GM12878 (cell line): Measurements from ENCODE around the gene OGFOD3. TPM values are rescaled to one million over a fixed set of nuclear protein-coding genes. Genes with fewer than 3 reads are reported as not detected.
A peak's percentile ranks its signal among the peaks of the same experiment; 100 is the strongest.

Experiments
- ATAC-seq: fragments of 200-7000 bp; cut with Tn5 transposase; 3 replicates; pipeline ENCODE4 v1.9.1; 2020; ENCODE audit warnings: mild to moderate bottlenecking, moderate library complexity
- BruUV-seq: library from RNA; stranded (reverse); fragments of 400-500 nt; replicated peaks from 2 replicates; lab custom pipeline; 2021; lab: Mats Ljungman, UMichigan
- CTCF ChIA-PET: fragments of 300-600 bp; sonication (Branson Sonifier 250); formaldehyde crosslinking; extraction: SDS; loops from one replicate; lab custom pipeline; 2021; ENCODE audit warnings: inconsistent platforms; lab: Yijun Ruan, JAX
- POLR2A ChIA-PET: fragments of 350-600 bp; formaldehyde crosslinking; extraction: SDS; loops from one replicate; lab custom pipeline; 2021; ENCODE audit warnings: inconsistent platforms; lab: Charles Lee
- RAD21 ChIA-PET: fragments of 300-600 bp; sonication (Branson Sonifier 250); formaldehyde crosslinking; loops from one replicate; lab custom pipeline; 2023; ENCODE audit warnings: antibody characterized with exemption; ENCODE audit not compliant: unreplicated experiment; lab: Charles Lee
- SMC1A ChIA-PET: fragments of 300-600 bp; sonication (Branson Sonifier 250); formaldehyde crosslinking; loops from one replicate; lab custom pipeline; 2023; ENCODE audit not compliant: unreplicated experiment, uncharacterized antibody; lab: Charles Lee
- DNase-seq: peaks from one replicate; pipeline ENCODE4 v3.0.0-alpha.2; 2011; ENCODE audit warnings: low read depth, low spot score
- FAIRE-seq: peaks from 3 replicates; lab custom pipeline; 2011; peaks lifted over from hg19 to GRCh38; lab: Jason Lieb, UNC
- H2AFZ ChIP-seq: 2 replicates; pipeline ENCODE4 v1.6.0; 2011; ENCODE audit warnings: low read depth, low read length, control low read depth; ENCODE audit not compliant: control insufficient read depth
- H3K27ac ChIP-seq: 2 replicates; pipeline ENCODE4 v1.5.1; 2011; ENCODE audit warnings: control low read depth; ENCODE audit not compliant: control insufficient read depth, insufficient read depth
- H3K27me3 ChIP-seq, 2 experiments: replicated peaks in 1 of 2; 2 replicates each; pipeline versions ENCODE4 v1.6.0 to v1.6.1; 2011; ENCODE audit warnings: low read length in 1 of 2; ENCODE audit not compliant: control insufficient read depth in 2 of 2, insufficient read depth in 2 of 2
- H3K36me3 ChIP-seq, 2 experiments: 2 replicates each; pipeline ENCODE4 v1.5.1; 2011; ENCODE audit warnings: low read length in 1 of 2; ENCODE audit not compliant: control insufficient read depth in 2 of 2, insufficient read depth in 2 of 2
- H3K4me1 ChIP-seq: 2 replicates; pipeline ENCODE4 v1.6.1; 2011; ENCODE audit warnings: mild to moderate bottlenecking, low read length, moderate library complexity, mixed read lengths; ENCODE audit not compliant: control insufficient read depth, insufficient read depth
- H3K4me2 ChIP-seq: 2 replicates; pipeline ENCODE4 v1.6.0; 2011; ENCODE audit warnings: control low read depth; ENCODE audit not compliant: control insufficient read depth, insufficient read depth
- H3K4me3 ChIP-seq: fragments of 200-600 bp; sonication (generic); 2 replicates; pipeline ENCODE4 v1.5.1; 2016
- H3K79me2 ChIP-seq: 2 replicates; pipeline ENCODE4 v1.6.0; 2011; ENCODE audit warnings: low read length; ENCODE audit not compliant: control insufficient read depth, insufficient read depth
- H3K9ac ChIP-seq: 2 replicates; pipeline ENCODE4 v1.8.0; 2011; ENCODE audit warnings: low read length, control low read depth, mixed read lengths; ENCODE audit not compliant: control insufficient read depth, insufficient read depth
- H3K9me3 ChIP-seq: replicated peaks from 3 replicates; pipeline ENCODE4 v1.5.1; 2011; ENCODE audit warnings: mild to moderate bottlenecking, low read length; ENCODE audit not compliant: control insufficient read depth, insufficient read depth
- H4K20me1 ChIP-seq: 2 replicates; pipeline ENCODE4 v1.6.0; 2011; ENCODE audit not compliant: control insufficient read depth, insufficient read depth
- ATF7 ChIP-seq: fragments of 450-650 bp; IDR thresholded peaks from 2 replicates; pipeline ENCODE4 v1.6.1; 2016; ENCODE audit warnings: low read depth, mild to moderate bottlenecking
- BACH1 ChIP-seq: fragments of 450-650 bp; IDR thresholded peaks from 2 replicates; pipeline ENCODE4 v1.6.1; 2017; ENCODE audit warnings: mild to moderate bottlenecking, borderline replicate concordance
- BHLHE40 ChIP-seq, 2 experiments: fragments of 450-650 bp in 1 of 2; IDR thresholded peaks; 2 replicates each; pipeline ENCODE4 v1.6.1; 2011 to 2017; ENCODE audit warnings: low read depth in 2 of 2, borderline replicate concordance in 1 of 2, improper control_type of control experiment in 1 of 2, low read length in 1 of 2, mild to moderate bottlenecking in 1 of 2
- CHD2 ChIP-seq: IDR thresholded peaks from 2 replicates; pipeline ENCODE4 v1.6.1; 2011; ENCODE audit warnings: low read depth, low read length, improper control_type of control experiment, borderline replicate concordance
- CREB1 ChIP-seq: IDR thresholded peaks from 2 replicates; pipeline ENCODE4 v1.6.1; 2012; ENCODE audit warnings: low read depth, mild to moderate bottlenecking, inconsistent platforms
- ELK1 ChIP-seq: IDR thresholded peaks from 2 replicates; pipeline ENCODE4 v1.6.1; 2012; ENCODE audit warnings: low read depth, low read length, improper control_type of control experiment
- EP300 ChIP-seq, 2 experiments: fragments of 150-350 bp in 1 of 2; IDR thresholded peaks; 2 replicates each; pipeline ENCODE4 v1.6.1; 2011 to 2012; ENCODE audit warnings: low read depth in 2 of 2, low read length in 2 of 2, borderline replicate concordance in 1 of 2, improper control_type of control experiment in 1 of 2, inconsistent platforms in 1 of 2; ENCODE audit not compliant: control insufficient read depth in 1 of 2
- IKZF2 ChIP-seq, 2 experiments: fragments of 450-650 bp; IDR thresholded peaks; 2 replicates each; pipeline ENCODE4 v1.6.1; 2017; ENCODE audit warnings: mild to moderate bottlenecking in 2 of 2, moderate library complexity in 2 of 2
- KDM1A ChIP-seq: fragments of 200-600 bp; sonication (generic); IDR thresholded peaks from 2 replicates; pipeline ENCODE4 v1.6.1; 2016; ENCODE audit warnings: borderline replicate concordance
- MTA2 ChIP-seq: fragments of 450-650 bp; IDR thresholded peaks from 2 replicates; pipeline ENCODE4 v1.6.1; 2016; ENCODE audit warnings: low read depth, mild to moderate bottlenecking, moderate library complexity
- NR2F1 ChIP-seq: fragments of 450-650 bp; conservative IDR thresholded peaks from 2 replicates; pipeline ENCODE4 v1.6.1; 2017; ENCODE audit warnings: mild to moderate bottlenecking
- RELA ChIP-seq: fragments of 450-650 bp; IDR thresholded peaks from 2 replicates; pipeline ENCODE4 v1.8.0; 2014; ENCODE audit warnings: borderline replicate concordance; ENCODE audit not compliant: partially characterized antibody
- RUNX3 ChIP-seq: IDR thresholded peaks from 2 replicates; pipeline ENCODE4 v1.6.1; 2012; ENCODE audit warnings: low read length, inconsistent platforms
- SIN3A ChIP-seq: IDR thresholded peaks from 2 replicates; pipeline ENCODE4 v1.6.1; 2012; ENCODE audit warnings: low read depth, low read length, improper control_type of control experiment
- SP1 ChIP-seq: IDR thresholded peaks from one replicate; pipeline ENCODE4 v1.6.1; 2011; ENCODE audit warnings: low read depth, low read length
- TCF12 ChIP-seq: IDR thresholded peaks from 2 replicates; pipeline ENCODE4 v1.6.1; 2011; ENCODE audit warnings: low read depth, mild to moderate bottlenecking, low read length
- WGBS: methylation state at CpG from one replicate; pipeline ENCODE4 v1.1.6; 2016; ENCODE audit warnings: low lambda C conversion rate; ENCODE audit not compliant: insufficient replicate concordance, insufficient coverage; ENCODE audit errors: missing lambda C conversion rate; 5-methylcytosine and 5-hydroxymethylcytosine counted together
- in situ Hi-C: fragments of 300-500 bp; cut with MboI; formaldehyde crosslinking; loops from 9 replicates; pipeline ENCODE4 v1.14.3; 2018; ENCODE audit warnings: mixed read lengths
- intact Hi-C: fragments of 100-400 bp; cut with micrococcal nuclease; formaldehyde crosslinking; loops from one replicate; pipeline ENCODE4 v1.14.2; 2022; ENCODE audit not compliant: unreplicated experiment
- polyA plus RNA-seq, 11 experiments: library from polyadenylated mRNA; depleted of rRNA in 4 of 11; unstranded in 6 of 11; stranded (reverse) in 5 of 11; fragments of >200 nt; fragmentation: Nextera tagmentation in 4 of 11; fragmentation: Illumina TruSeq in 1 of 11; extraction: Ambion mirVana in 4 of 11; extraction: Trizol in 1 of 11; gene quantifications; 1 replicate in 1 of 11; 2 replicates in 10 of 11; pipeline versions ENCODE4 v1.2.1 to v1.2.3, GENCODE V29; 2011 to 2016; ENCODE audit warnings: inconsistent platforms in 2 of 11, missing spikeins in 2 of 11, low read depth in 1 of 11
- total RNA-seq, 4 experiments: library from RNA; depleted of rRNA in 3 of 4; stranded (reverse); fragments of >200 nt in 3 of 4; fragmentation: Illumina TruSeq in 1 of 4; extraction: Trizol in 1 of 4; gene quantifications; 2 replicates each; pipeline versions ENCODE4 v1.2.1 to v1.2.3, GENCODE V29; 2013 to 2021
- TF ChIP-seq, protein P1 (sequence below): fragments of 450-650 bp; IDR thresholded peaks from 2 replicates; pipeline ENCODE4 v1.6.1; 2018; ENCODE audit warnings: borderline replicate concordance, mild to moderate bottlenecking; ENCODE audit not compliant: partially characterized antibody

Gene OGFOD3
- total and polyA plus RNA-seq, 10 of the 15 experiments (the other 5 are each of a cell fraction or from before 2014, with no cell fraction given) = 0.48 to 28.4 (median 18.3) TPM

GRCh38 chr17:82351254-82351712 lies 67.1 kb downstream of the OGFOD3 start:
- POLR2A ChIA-PET = interaction anchor here (0.6 to 1.8 kb wide), 5 partner anchors 53 to 108 kb away, joined by 3 to 5 read pairs (median 3); no protein-coding TSS in a partner anchor

More at GRCh38 chr17:82351254-82351712, 67.1 kb downstream of the OGFOD3 start:
- in situ Hi-C loops = loop anchor here (5.0 kb wide), 2 partner anchors 56 to 201 kb away; no protein-coding TSS in a partner anchor
- ChIA-PET RAD21 (interaction anchor here (0.6 to 3.3 kb wide), 11 partner anchors 19 to 208 kb away, joined by 3 to 16 read pairs (median 4); partner anchors contain the start of gene OGFOD3), CTCF (interaction anchor here (0.6 to 3.7 kb wide), 17 partner anchors 11 to 322 kb away, joined by 3 to 35 read pairs (median 7); partner anchors contain the start of genes HEXD and OGFOD3), SMC1A (interaction anchor here (0.9 to 2.5 kb wide), 10 partner anchors 47 to 628 kb away, joined by 3 to 14 read pairs (median 4); partner anchors contain the start of gene HEXD)
- intact Hi-C loops = loop anchor here (1.0 to 5.0 kb wide), 3 partner anchors 63 to 204 kb away; no protein-coding TSS in a partner anchor
- Histone ChIP-seq H3K9me3 (no peaks in the 10 kb centered on the region), H3K4me3 (no peak overlapping the region), H3K4me2 (no peak overlapping the region), H3K79me2 (no peaks in the 10 kb centered on the region), H3K4me1 (peaks cover 15% of the 10 kb centered on the region), H3K36me3 (no peaks in the 10 kb centered on the region), H3K27me3 (no peaks in the 10 kb centered on the region), H4K20me1 (no peaks in the 10 kb centered on the region), H2AFZ (no peak overlapping the region), H3K27ac (no peak overlapping the region), H3K9ac (no peak overlapping the region)
- ATAC-seq (peak; percentile 60), FAIRE-seq (no peak), DNase-seq (no peak)
- WGBS = 7% methylated on average over 21 of the region's 21 CpGs
- BruUV-seq = no TSS peak
- peak; percentile 53 to 74; a peak in 2 of 4 replicates for TF ChIP-seq EP300 (IDR thresholded peaks at IDR 0.05; ENCODE audit: borderline replicate concordance in 1 of 2, control insufficient read depth in 1 of 2, low read depth in 2 of 2, low read length in 2 of 2)
- peak; percentile 23; the same call in 1 of the 2 replicates for TF ChIP-seq RUNX3
- peak; percentile 25; the same call in 1 of the 2 replicates for TF ChIP-seq CREB1
- TF ChIP-seq, protein P1, sequence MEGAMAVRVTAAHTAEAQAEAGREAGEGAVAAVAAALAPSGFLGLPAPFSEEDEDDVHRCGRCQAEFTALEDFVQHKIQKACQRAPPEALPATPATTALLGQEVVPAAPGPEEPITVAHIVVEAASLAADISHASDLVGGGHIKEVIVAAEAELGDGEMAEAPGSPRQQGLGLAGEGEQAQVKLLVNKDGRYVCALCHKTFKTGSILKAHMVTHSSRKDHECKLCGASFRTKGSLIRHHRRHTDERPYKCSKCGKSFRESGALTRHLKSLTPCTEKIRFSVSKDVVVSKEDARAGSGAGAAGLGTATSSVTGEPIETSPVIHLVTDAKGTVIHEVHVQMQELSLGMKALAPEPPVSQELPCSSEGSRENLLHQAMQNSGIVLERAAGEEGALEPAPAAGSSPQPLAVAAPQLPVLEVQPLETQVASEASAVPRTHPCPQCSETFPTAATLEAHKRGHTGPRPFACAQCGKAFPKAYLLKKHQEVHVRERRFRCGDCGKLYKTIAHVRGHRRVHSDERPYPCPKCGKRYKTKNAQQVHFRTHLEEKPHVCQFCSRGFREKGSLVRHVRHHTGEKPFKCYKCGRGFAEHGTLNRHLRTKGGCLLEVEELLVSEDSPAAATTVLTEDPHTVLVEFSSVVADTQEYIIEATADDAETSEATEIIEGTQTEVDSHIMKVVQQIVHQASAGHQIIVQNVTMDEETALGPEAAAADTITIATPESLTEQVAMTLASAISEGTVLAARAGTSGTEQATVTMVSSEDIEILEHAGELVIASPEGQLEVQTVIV = no peak
- peak; percentile 69; the same call in 1 of the 2 replicates for TF ChIP-seq MTA2
- peak; percentile 56; the same call in 1 of the 2 replicates for TF ChIP-seq TCF12
- TF ChIP-seq CHD2 = peak; percentile 49; the same call in 1 of the 2 replicates
- peak in 1 of 2 experiments; percentile 26; a peak in 1 of 4 replicates for TF ChIP-seq IKZF2 (IDR thresholded peaks at IDR 0.05)
- no peak for TF ChIP-seq SIN3A
- no peak for TF ChIP-seq RELA
- TF ChIP-seq ELK1 = no peak
- TF ChIP-seq BHLHE40 (IDR thresholded peaks at IDR 0.05; ENCODE audit: borderline replicate concordance in 1 of 2, low read depth in 2 of 2, low read length in 1 of 2) = peak in 1 of 2 experiments; percentile 65; a peak in 2 of 4 replicates
- TF ChIP-seq ATF7 = 0 out of 2 replicates have a peak, but pooled peaks have one; percentile 35
- TF ChIP-seq SP1 = peak; percentile 16
- TF ChIP-seq NR2F1 = peak; percentile 57
- no peak for TF ChIP-seq KDM1A
- TF ChIP-seq BACH1 = 0 out of 2 replicates have a peak, but pooled peaks have one; percentile 11
